GM23338 (cell line): Measurements from ENCODE around the gene FBXL19. TPM values are rescaled to one million over a fixed set of nuclear protein-coding genes. Genes with fewer than 3 reads are reported as not detected.

Source experiments
- ATAC-seq: fragments of 200-7000 bp; cut with Tn5 transposase; 3 replicates; pipeline ENCODE4 v1.9.1; 2020
- DNase-seq: peaks from one replicate; pipeline ENCODE4 v3.0.0-alpha.2; 2015; ENCODE audit warnings: low spot score
- H2AFZ ChIP-seq: fragments of 200-600 bp; sonication (generic); 2 replicates; pipeline ENCODE4 v1.8.0; 2016; ENCODE audit warnings: antibody characterized with exemption, mild to moderate bottlenecking, moderate library complexity
- H3F3A ChIP-seq: fragments of 200-600 bp; sonication (generic); replicated peaks from 2 replicates; pipeline ENCODE4 v1.8.0; 2017; ENCODE audit warnings: antibody characterized with exemption, mixed run types, low read depth
- H3K27ac ChIP-seq: fragments of 200-600 bp; sonication (generic); 2 replicates; pipeline ENCODE4 v1.6.1; 2016; ENCODE audit warnings: low read depth
- H3K27me3 ChIP-seq: fragments of 200-600 bp; sonication (generic); 2 replicates; pipeline ENCODE4 v1.8.0; 2016; ENCODE audit warnings: mild to moderate bottlenecking, mixed run types, moderate library complexity; ENCODE audit not compliant: insufficient read depth
- H3K36me3 ChIP-seq: fragments of 200-600 bp; sonication (generic); 2 replicates; pipeline ENCODE4 v1.8.0; 2016; ENCODE audit warnings: mild to moderate bottlenecking; ENCODE audit not compliant: insufficient read depth
- H3K4me1 ChIP-seq: fragments of 200-600 bp; sonication (generic); 2 replicates; pipeline ENCODE4 v1.8.0; 2016; ENCODE audit warnings: mild to moderate bottlenecking, moderate library complexity; ENCODE audit not compliant: insufficient read depth
- H3K4me2 ChIP-seq: fragments of 200-600 bp; sonication (generic); 2 replicates; pipeline ENCODE4 v1.7.1; 2017; ENCODE audit warnings: mixed run types
- H3K4me3 ChIP-seq: fragments of 200-600 bp; sonication (generic); 2 replicates; pipeline ENCODE4 v1.6.1; 2016; ENCODE audit warnings: mixed run types
- H3K79me2 ChIP-seq: fragments of 200-600 bp; sonication (generic); replicated peaks from 2 replicates; pipeline ENCODE4 v1.8.0; 2017; ENCODE audit warnings: mild to moderate bottlenecking; ENCODE audit not compliant: insufficient read depth
- H3K9me2 ChIP-seq: fragments of 200-600 bp; sonication (generic); 2 replicates; pipeline ENCODE4 v1.8.0; 2017; ENCODE audit not compliant: insufficient read depth
- H4K20me1 ChIP-seq: fragments of 200-600 bp; sonication (generic); replicated peaks from 2 replicates; pipeline ENCODE4 v1.8.0; 2017; ENCODE audit warnings: mild to moderate bottlenecking; ENCODE audit not compliant: insufficient read depth
- H3K27ac Mint-ChIP-seq: 2 replicates; pipeline ENCODE4 v1.8.0; 2020; ENCODE audit warnings: inconsistent platforms, mild to moderate bottlenecking, moderate library complexity, mixed read lengths
- H3K27me3 Mint-ChIP-seq: 3 replicates; pipeline ENCODE4 v1.8.0; 2022; ENCODE audit warnings: low read depth, mild to moderate bottlenecking, moderate library complexity, mixed read lengths, inconsistent platforms; ENCODE audit not compliant: insufficient read depth, poor library complexity
- H3K36me3 Mint-ChIP-seq: 3 replicates; pipeline ENCODE4 v1.8.0; 2021; ENCODE audit warnings: low read depth, mild to moderate bottlenecking, inconsistent platforms, moderate library complexity, mixed read lengths
- H3K4me1 Mint-ChIP-seq: 3 replicates; pipeline ENCODE4 v1.8.0; 2020; ENCODE audit warnings: mild to moderate bottlenecking, inconsistent platforms, mixed read lengths
- H3K4me3 Mint-ChIP-seq: 3 replicates; pipeline ENCODE4 v1.8.0; 2021; ENCODE audit warnings: moderate library complexity, mild to moderate bottlenecking, inconsistent platforms, mixed read lengths
- H3K9me3 Mint-ChIP-seq: 3 replicates; pipeline ENCODE4 v1.8.0; 2020; ENCODE audit warnings: moderate library complexity, mild to moderate bottlenecking, inconsistent platforms, mixed read lengths
- CREB1 ChIP-seq: fragments of 250-450 bp; sonication (Bioruptor Pico); IDR thresholded peaks from 2 replicates; pipeline ENCODE4 v1.5.0; 2020; ENCODE audit warnings: low read depth, mild to moderate bottlenecking, moderate library complexity
- EZH2 ChIP-seq: fragments of 200-600 bp; sonication (generic); IDR thresholded peaks from one replicate; pipeline ENCODE4 v1.8.0; 2017; ENCODE audit warnings: antibody characterized with exemption, mild to moderate bottlenecking, low read depth; ENCODE audit not compliant: unreplicated experiment
- POLR2AphosphoS5 ChIP-seq: IDR thresholded peaks from 2 replicates; pipeline ENCODE4 v1.6.1; 2016; ENCODE audit warnings: antibody characterized with exemption, low read depth
- REST ChIP-seq: IDR thresholded peaks from one replicate; pipeline ENCODE4 v1.6.1; 2018; ENCODE audit warnings: antibody characterized with exemption; ENCODE audit not compliant: unreplicated experiment
- ZNF114 ChIP-seq: fragments of 250-450 bp; sonication (Bioruptor Pico); IDR thresholded peaks from 2 replicates; pipeline ENCODE4 v1.5.0; 2020; ENCODE audit warnings: mild to moderate bottlenecking, moderate library complexity
- ZNF331 ChIP-seq: fragments of 250-450 bp; sonication (Bioruptor Pico); IDR thresholded peaks from 2 replicates; pipeline ENCODE4 v1.5.0; 2020; ENCODE audit warnings: low read depth, mild to moderate bottlenecking, moderate library complexity
- polyA plus RNA-seq: library from polyadenylated mRNA; unstranded; fragments of >200 nt; fragmentation: Nextera tagmentation; extraction: Ambion mirVana; gene quantifications from 2 replicates; pipeline ENCODE4 v1.2.1, GENCODE V29; 2016
- total RNA-seq: library from RNA; depleted of rRNA; stranded (reverse); fragments of >200 nt; shearing (Covaris generic); gene quantifications from 2 replicates; pipeline ENCODE4 v1.2.3, GENCODE V29; 2014
- TF ChIP-seq, protein P1 (sequence below), 2 experiments: fragments of 200-600 bp in 1 of 2; sonication (generic) in 1 of 2; conservative IDR thresholded peaks; 2 replicates each; pipeline versions ENCODE4 v1.5.1 to v1.6.1; 2016 to 2017; ENCODE audit warnings: antibody characterized with exemption in 2 of 2, low read depth in 2 of 2, mild to moderate bottlenecking in 2 of 2, moderate library complexity in 1 of 2
- TF ChIP-seq, protein P2 (sequence below): IDR thresholded peaks from 2 replicates; pipeline ENCODE4 v1.6.1; 2016; ENCODE audit warnings: antibody characterized with exemption

The FBXL19 gene
- total and polyA plus RNA-seq, 2 experiments from 2014 or later, result 12.5 to 71.5 TPM

DNA sequence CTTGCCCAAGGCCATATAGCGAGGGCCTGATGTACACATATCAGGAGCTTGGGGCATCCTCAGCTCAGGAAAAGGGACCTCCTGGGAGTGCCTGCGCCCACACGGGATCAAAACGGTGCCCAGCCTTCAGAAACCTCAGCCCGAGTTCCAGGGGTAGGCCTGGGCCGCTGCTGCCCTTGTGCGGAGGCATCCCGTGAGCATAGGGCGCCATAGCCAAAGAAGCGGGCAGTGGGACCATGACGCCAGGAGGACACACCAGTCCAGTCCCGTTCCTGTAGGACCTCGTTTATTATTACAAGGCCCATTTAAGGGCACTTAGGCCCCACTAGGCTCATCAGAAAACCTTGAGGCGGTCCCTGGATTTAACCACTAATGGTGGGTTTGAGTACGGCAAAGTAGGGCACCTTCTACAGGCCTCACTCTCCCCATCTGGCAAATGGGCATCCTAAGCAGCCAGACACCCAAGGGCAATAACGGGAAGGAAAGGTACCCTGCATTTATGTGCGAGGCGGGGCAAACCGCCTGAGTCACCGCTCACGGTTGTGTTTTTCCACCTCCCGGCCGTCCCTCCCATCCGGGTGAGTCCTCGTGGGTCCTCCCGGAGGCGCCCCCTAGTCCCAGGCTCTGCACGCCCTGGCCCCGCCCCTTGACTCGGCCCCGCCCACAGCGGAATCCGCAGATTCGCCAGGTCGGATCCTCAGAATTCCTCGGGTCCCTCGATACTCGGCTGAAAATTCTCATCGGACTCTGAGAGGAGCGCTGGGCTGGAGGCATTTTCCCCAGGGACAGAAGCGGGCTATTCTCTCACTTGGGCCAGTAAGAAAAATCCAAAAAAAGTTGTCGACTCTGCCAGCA, 33.5 kb downstream of the FBXL19 start (continued):
- TF ChIP-seq ZNF114 (CRISPR knock-in tag) (no peak), EZH2 (no peak), CREB1 (CRISPR knock-in tag) (no peak), REST (no peak), ZNF331 (CRISPR knock-in tag) (no peak)
- TF ChIP-seq, protein P1, sequence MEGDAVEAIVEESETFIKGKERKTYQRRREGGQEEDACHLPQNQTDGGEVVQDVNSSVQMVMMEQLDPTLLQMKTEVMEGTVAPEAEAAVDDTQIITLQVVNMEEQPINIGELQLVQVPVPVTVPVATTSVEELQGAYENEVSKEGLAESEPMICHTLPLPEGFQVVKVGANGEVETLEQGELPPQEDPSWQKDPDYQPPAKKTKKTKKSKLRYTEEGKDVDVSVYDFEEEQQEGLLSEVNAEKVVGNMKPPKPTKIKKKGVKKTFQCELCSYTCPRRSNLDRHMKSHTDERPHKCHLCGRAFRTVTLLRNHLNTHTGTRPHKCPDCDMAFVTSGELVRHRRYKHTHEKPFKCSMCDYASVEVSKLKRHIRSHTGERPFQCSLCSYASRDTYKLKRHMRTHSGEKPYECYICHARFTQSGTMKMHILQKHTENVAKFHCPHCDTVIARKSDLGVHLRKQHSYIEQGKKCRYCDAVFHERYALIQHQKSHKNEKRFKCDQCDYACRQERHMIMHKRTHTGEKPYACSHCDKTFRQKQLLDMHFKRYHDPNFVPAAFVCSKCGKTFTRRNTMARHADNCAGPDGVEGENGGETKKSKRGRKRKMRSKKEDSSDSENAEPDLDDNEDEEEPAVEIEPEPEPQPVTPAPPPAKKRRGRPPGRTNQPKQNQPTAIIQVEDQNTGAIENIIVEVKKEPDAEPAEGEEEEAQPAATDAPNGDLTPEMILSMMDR (conservative IDR thresholded peaks at IDR 0.05; ENCODE audit: low read depth in 2 of 2), result peak; percentile 27 to 35

GRCh38 chr16:30957456-30958174, 34.2 kb downstream of the FBXL19 start, which contains the start of gene SETD1A:
TSS of gene SETD1A (plus strand) at chr16:30957754. CDS start at chr16:30958732, 978 bp downstream.
- no peaks in the 10 kb centered on the region for H3K9me3 Mint-ChIP-seq
- peak within 1 kb of the TSS; percentile 100 for H3K4me3 ChIP-seq
- peak within 1 kb of the TSS; percentile 99 for H3K4me2 ChIP-seq
- H3K36me3 Mint-ChIP-seq, result peaks cover 42% of the 10 kb centered on the region
- peak; percentile 71 for ATAC-seq
- peaks cover 33% of the 10 kb centered on the region for H3K79me2 ChIP-seq
- peaks cover 26% of the 10 kb centered on the region for H4K20me1 ChIP-seq
- H3K9me2 ChIP-seq, result no peaks in the 10 kb centered on the region
- H3K27ac Mint-ChIP-seq, result peak within 1 kb of the TSS; percentile 100
- H3K4me1 ChIP-seq, result no peaks in the 10 kb centered on the region
- peak; percentile 14; the same call in 1 of the 2 replicates for TF ChIP-seq POLR2AphosphoS5
- TF ChIP-seq CREB1 (CRISPR knock-in tag), result peak; percentile 90
- TF ChIP-seq, protein P2, sequence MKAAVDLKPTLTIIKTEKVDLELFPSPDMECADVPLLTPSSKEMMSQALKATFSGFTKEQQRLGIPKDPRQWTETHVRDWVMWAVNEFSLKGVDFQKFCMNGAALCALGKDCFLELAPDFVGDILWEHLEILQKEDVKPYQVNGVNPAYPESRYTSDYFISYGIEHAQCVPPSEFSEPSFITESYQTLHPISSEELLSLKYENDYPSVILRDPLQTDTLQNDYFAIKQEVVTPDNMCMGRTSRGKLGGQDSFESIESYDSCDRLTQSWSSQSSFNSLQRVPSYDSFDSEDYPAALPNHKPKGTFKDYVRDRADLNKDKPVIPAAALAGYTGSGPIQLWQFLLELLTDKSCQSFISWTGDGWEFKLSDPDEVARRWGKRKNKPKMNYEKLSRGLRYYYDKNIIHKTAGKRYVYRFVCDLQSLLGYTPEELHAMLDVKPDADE, result 0 out of 2 replicates have a peak, but pooled peaks have one; percentile 15
- TF ChIP-seq ZNF114 (CRISPR knock-in tag), result no peak
- peak within 1 kb of the TSS; percentile 100 for H3K27ac ChIP-seq
- peaks cover 30% of the 10 kb centered on the region for H3F3A ChIP-seq
- peak within 1 kb of the TSS; percentile 100 for H2AFZ ChIP-seq
- peaks cover 13% of the 10 kb centered on the region for H3K4me1 Mint-ChIP-seq
- peak; percentile 99 for DNase-seq
- peaks cover 13% of the 10 kb centered on the region for H3K27me3 Mint-ChIP-seq
- H3K4me3 Mint-ChIP-seq, result peak within 1 kb of the TSS; percentile 95
- H3K27me3 ChIP-seq, result no peaks in the 10 kb centered on the region
- peaks cover 37% of the 10 kb centered on the region for H3K36me3 ChIP-seq
